ENCODE results near the gene CBX3. TPM values are rescaled to one million over a fixed set of nuclear protein-coding genes. Genes with fewer than 3 reads are reported as not detected.
A peak's percentile ranks its signal among the peaks of the same experiment; 100 is the strongest.
"Not testable (repeated sequence)": the region's sequence is repeated elsewhere in the genome, so short reads cannot be mapped to it uniquely, and the experiment has no call there.

CBX3 gene
- total RNA-seq, 1 donor from 2014 or later: 146 TPM

DNA sequence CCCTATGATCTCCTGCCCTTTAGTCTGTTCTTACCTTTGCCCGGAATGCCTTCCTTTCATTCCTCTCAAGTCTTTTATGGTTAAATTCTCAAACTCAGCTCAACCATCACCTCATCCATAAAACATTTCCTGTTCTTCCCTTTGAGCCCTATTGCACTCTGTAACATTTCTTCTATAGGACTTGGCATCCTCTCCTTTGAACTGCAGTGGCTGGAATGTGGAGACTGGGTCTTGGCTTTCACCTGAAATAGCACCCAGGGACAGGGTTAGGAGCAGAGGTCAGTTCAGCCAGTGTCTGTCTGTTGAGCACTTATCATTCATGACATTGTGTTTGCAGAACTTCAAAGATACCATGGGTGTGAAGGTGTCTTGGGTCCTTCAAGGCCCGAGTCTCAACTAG is 42.3 kb upstream of the CBX3 start:
- DNase-seq (ENCODE audit: low spot score): no peak
- H3K4me1 Mint-ChIP-seq (ENCODE audit: unreplicated experiment): peaks cover 13% of the 10 kb centered on the region
- no peaks in the 10 kb centered on the region for H3K9me3 Mint-ChIP-seq (ENCODE audit: unreplicated experiment)
- TF ChIP-seq, protein P1, sequence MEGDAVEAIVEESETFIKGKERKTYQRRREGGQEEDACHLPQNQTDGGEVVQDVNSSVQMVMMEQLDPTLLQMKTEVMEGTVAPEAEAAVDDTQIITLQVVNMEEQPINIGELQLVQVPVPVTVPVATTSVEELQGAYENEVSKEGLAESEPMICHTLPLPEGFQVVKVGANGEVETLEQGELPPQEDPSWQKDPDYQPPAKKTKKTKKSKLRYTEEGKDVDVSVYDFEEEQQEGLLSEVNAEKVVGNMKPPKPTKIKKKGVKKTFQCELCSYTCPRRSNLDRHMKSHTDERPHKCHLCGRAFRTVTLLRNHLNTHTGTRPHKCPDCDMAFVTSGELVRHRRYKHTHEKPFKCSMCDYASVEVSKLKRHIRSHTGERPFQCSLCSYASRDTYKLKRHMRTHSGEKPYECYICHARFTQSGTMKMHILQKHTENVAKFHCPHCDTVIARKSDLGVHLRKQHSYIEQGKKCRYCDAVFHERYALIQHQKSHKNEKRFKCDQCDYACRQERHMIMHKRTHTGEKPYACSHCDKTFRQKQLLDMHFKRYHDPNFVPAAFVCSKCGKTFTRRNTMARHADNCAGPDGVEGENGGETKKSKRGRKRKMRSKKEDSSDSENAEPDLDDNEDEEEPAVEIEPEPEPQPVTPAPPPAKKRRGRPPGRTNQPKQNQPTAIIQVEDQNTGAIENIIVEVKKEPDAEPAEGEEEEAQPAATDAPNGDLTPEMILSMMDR (IDR thresholded peaks at IDR 0.05; ENCODE audit: unreplicated experiment): no peak
- H3K36me3 Mint-ChIP-seq (ENCODE audit: low read depth, unreplicated experiment): no peaks in the 10 kb centered on the region
- peaks cover under 1% of the 10 kb centered on the region for H3K27me3 Mint-ChIP-seq (ENCODE audit: unreplicated experiment)
- no peak overlapping the region for H3K4me3 Mint-ChIP-seq (ENCODE audit: unreplicated experiment)
- no peak overlapping the region for H3K27ac Mint-ChIP-seq (ENCODE audit: unreplicated experiment)

- Mint-ChIP-seq H3K27me3 (ENCODE audit: unreplicated experiment) (no peaks in the 10 kb centered on the region), H3K4me3 (ENCODE audit: unreplicated experiment) (peak overlapping the region; percentile 11), H3K4me1 (ENCODE audit: unreplicated experiment) (peaks cover 6% of the 10 kb centered on the region), H3K27ac (ENCODE audit: unreplicated experiment) (peak overlapping the region; percentile 61), H3K36me3 (ENCODE audit: low read depth, unreplicated experiment) (no peaks in the 10 kb centered on the region), H3K9me3 (ENCODE audit: unreplicated experiment) (no peaks in the 10 kb centered on the region)
- no peak for DNase-seq (ENCODE audit: low spot score)
- TF ChIP-seq, protein P1 (IDR thresholded peaks at IDR 0.05; ENCODE audit: unreplicated experiment): no peak
These were observed 40.6 kb upstream of the CBX3 start for GRCh38 chr7:26160896-26161295.

GRCh38 chr7:26162431-26162830 is 39.1 kb upstream of the CBX3 start:
- Mint-ChIP-seq H3K9me3 (ENCODE audit: unreplicated experiment) (no peaks in the 10 kb centered on the region), H3K4me1 (ENCODE audit: unreplicated experiment) (peaks cover 2% of the 10 kb centered on the region), H3K27me3 (ENCODE audit: unreplicated experiment) (no peaks in the 10 kb centered on the region), H3K36me3 (ENCODE audit: low read depth, unreplicated experiment) (no peaks in the 10 kb centered on the region), H3K4me3 (ENCODE audit: unreplicated experiment) (no peak overlapping the region), H3K27ac (ENCODE audit: unreplicated experiment) (no peak overlapping the region)
- DNase-seq (ENCODE audit: low spot score): no peak
- TF ChIP-seq, protein P1 (IDR thresholded peaks at IDR 0.05; ENCODE audit: unreplicated experiment): no peak

DNA sequence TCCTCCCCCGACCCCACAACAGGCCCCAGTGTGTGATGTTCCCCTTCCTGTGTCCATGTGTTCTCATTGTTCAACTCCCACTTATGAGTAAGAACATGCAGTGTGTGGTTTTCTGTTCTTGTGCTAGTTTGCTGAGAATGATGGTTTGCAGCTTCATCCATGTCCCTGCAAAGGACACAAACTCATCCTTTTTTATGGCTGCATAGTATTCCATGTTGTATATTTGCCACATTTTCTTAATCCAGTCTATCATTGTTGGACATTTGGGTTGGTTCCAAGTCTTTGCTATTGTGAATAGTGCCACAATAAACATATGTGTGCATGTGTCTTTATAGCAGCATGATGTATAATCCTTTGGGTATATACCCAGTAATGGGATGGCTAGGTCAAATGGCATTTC is 37.7 kb upstream of the CBX3 start:
- DNase-seq (ENCODE audit: low spot score); H3K4me1 Mint-ChIP-seq (ENCODE audit: unreplicated experiment); H3K27me3 Mint-ChIP-seq (ENCODE audit: unreplicated experiment); H3K27ac Mint-ChIP-seq (ENCODE audit: unreplicated experiment); H3K36me3 Mint-ChIP-seq (ENCODE audit: low read depth, unreplicated experiment); H3K4me3 Mint-ChIP-seq (ENCODE audit: unreplicated experiment); H3K9me3 Mint-ChIP-seq (ENCODE audit: unreplicated experiment): not testable (repeated sequence)

DNA sequence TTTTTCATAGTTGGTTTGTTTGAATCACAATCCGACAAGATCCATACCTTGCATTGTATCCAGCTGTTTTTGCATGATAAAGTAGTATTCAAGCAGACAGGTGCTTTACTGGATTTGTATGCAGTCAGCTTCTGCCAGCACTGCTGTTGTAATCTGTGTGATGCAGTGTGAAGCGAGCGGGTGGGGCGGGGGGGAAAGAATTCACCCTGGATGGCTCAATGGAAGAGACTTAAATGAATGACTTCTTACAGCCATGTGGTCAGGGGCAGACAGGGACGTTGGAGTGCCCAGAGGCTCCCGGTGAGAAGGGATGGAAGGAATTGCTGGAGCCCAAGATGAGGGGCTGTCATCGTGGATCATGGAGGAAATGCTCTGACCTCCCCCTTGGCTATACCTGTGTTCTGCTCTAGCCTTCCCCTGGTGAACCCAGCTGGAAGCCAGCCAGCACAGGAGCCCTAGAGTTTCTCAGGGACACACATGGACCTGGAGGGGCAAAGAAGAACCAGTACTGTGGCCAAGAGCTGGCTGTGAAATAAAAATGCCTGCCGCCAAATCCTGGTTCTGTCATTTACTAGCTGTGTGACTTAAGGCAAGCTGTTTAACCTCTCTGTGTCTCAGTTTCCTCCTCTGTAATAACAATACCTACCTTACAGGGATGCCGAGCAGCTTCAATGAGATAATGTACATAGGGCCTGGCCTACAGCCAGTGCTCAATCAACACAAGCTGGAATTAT is 35.4 kb upstream of the CBX3 start:
- Mint-ChIP-seq H3K27me3 (ENCODE audit: unreplicated experiment) (no peaks in the 10 kb centered on the region), H3K4me1 (ENCODE audit: unreplicated experiment) (no peaks in the 10 kb centered on the region), H3K36me3 (ENCODE audit: low read depth, unreplicated experiment) (no peaks in the 10 kb centered on the region), H3K27ac (ENCODE audit: unreplicated experiment) (no peak overlapping the region), H3K9me3 (ENCODE audit: unreplicated experiment) (no peaks in the 10 kb centered on the region), H3K4me3 (ENCODE audit: unreplicated experiment) (no peak overlapping the region)
- DNase-seq (ENCODE audit: low spot score): no peak
- TF ChIP-seq, protein P1 (IDR thresholded peaks at IDR 0.05; ENCODE audit: unreplicated experiment): no peak
